ENCODE results near the gene PTPRG. TPM values are rescaled to one million over a fixed set of nuclear protein-coding genes. Genes with fewer than 3 reads are reported as not detected.

The PTPRG gene
- total RNA-seq, 4 donors from 2014 or later: 33.5 to 56.6 (median 46.9) TPM

GRCh38 chr3:61626484-61626883, 65.1 kb downstream of the PTPRG start:
- TF ChIP-seq CTCF (IDR thresholded peaks at IDR 0.05): no peak
- no peak for TF ChIP-seq POLR2A (IDR thresholded peaks at IDR 0.05)
- H3K27me3 ChIP-seq: no peaks in the 10 kb centered on the region
- H3K27ac ChIP-seq: no peak overlapping the region
- H3K4me1 ChIP-seq: peaks cover 0 to 9% (median 0%) of the 10 kb centered on the region in 4 donors
- H3K9me3 ChIP-seq: no peaks in the 10 kb centered on the region
- H3K36me3 ChIP-seq: no peaks in the 10 kb centered on the region
- H3K4me3 ChIP-seq: no peak overlapping the region
- DNase-seq: no peak

DNA sequence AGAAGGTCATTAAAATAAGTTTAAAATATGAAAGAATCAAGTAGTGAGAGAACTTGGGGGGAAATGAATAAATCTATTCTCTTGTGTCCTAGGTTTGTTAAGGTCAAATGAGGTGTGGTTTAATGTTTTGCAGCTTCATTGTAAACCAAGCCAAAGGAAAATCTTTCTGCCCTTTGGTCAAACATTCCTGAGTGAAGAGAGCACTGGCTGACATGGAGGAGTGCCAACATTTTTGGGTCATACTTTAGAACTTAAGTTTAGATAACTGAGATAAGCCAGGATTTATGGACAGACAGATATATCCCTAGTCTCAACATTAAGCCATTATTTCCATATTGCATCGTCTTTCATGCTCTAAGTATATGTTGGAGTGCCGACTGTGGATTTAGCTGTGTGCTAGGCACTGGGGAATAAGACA, 66.4 kb downstream of the PTPRG start:
- H3K27me3 ChIP-seq: no peaks in the 10 kb centered on the region
- peak overlapping the region in 1 of 4 donors; percentile 29 for H3K27ac ChIP-seq
- no peaks in the 10 kb centered on the region for H3K9me3 ChIP-seq
- no peak for TF ChIP-seq POLR2A (IDR thresholded peaks at IDR 0.05)
- no peak for TF ChIP-seq CTCF (IDR thresholded peaks at IDR 0.05)
- DNase-seq: no peak
- no peaks in the 10 kb centered on the region for H3K36me3 ChIP-seq
- no peak overlapping the region for H3K4me3 ChIP-seq
- peaks cover 0 to 9% (median 0%) of the 10 kb centered on the region in 4 donors for H3K4me1 ChIP-seq

DNA sequence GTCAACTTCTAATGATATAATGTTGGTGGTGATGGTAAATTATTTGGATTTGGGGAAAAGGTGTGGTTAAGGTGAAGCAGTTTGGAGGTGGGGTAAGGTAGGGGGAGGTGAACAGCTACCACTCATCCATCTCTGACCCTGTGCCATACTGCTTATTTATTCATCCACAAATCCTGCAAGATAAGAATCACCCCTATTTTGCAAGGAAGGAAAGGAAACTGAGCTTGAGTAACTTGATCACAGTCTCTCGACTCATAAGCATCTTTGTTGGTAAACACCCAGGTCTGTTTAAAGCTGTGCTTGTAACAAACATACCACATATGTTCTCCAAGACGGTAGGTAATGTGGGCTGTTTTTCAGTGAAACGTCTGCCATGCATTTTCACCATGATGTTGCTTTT, 67.3 kb downstream of the PTPRG start:
- H3K27me3 ChIP-seq: no peaks in the 10 kb centered on the region
- peaks cover 0 to 9% (median 0%) of the 10 kb centered on the region in 4 donors for H3K4me1 ChIP-seq
- no peak for DNase-seq
- H3K27ac ChIP-seq: no peak overlapping the region
- TF ChIP-seq CTCF (IDR thresholded peaks at IDR 0.05) (no peak), POLR2A (IDR thresholded peaks at IDR 0.05) (no peak)
- no peak overlapping the region for H3K4me3 ChIP-seq
- no peaks in the 10 kb centered on the region for H3K36me3 ChIP-seq
- no peaks in the 10 kb centered on the region for H3K9me3 ChIP-seq

- no peaks in the 10 kb centered on the region for H3K27me3 ChIP-seq
- H3K27ac ChIP-seq: no peak overlapping the region
- no peak overlapping the region for H3K4me3 ChIP-seq
- DNase-seq: no peak
- no peaks in the 10 kb centered on the region for H3K9me3 ChIP-seq
- H3K36me3 ChIP-seq: no peaks in the 10 kb centered on the region
- TF ChIP-seq CTCF (IDR thresholded peaks at IDR 0.05): no peak
- TF ChIP-seq POLR2A (IDR thresholded peaks at IDR 0.05): no peak
- H3K4me1 ChIP-seq: peaks cover 0 to 9% (median 0%) of the 10 kb centered on the region in 4 donors
Measured at GRCh38 chr3:61629442-61629841, 68.1 kb downstream of the PTPRG start.

GRCh38 chr3:61631108-61631769, 69.9 kb downstream of the PTPRG start:
- Histone ChIP-seq H3K27me3 (no peaks in the 10 kb centered on the region), H3K9me3 (no peaks in the 10 kb centered on the region), H3K36me3 (no peaks in the 10 kb centered on the region), H3K4me3 (no peak overlapping the region), H3K27ac (no peak overlapping the region), H3K4me1 (peaks cover 0 to 9% (median 0%) of the 10 kb centered on the region in 4 donors)
- DNase-seq: no peak
- TF ChIP-seq POLR2A (IDR thresholded peaks at IDR 0.05): no peak
- TF ChIP-seq CTCF (IDR thresholded peaks at IDR 0.05): no peak
